Measurements from ENCODE around the gene MED13L.

Gene MED13L

GRCh38 chr12:116277467-116278278 is at the start of gene MED13L:
MED13L (minus strand) TSS chr12:116277693; CDS start chr12:116277131, 562 bp downstream.
- DNase-seq (ENCODE audit: low read depth in 2 of 2): peak; percentile 81 to 85

GRCh38 chr12:116325336-116325664 is 47.8 kb upstream of the MED13L start:
- no peak for DNase-seq (ENCODE audit: low read depth in 2 of 2)

- DNase-seq (ENCODE audit: low read depth in 2 of 2): no peak
These were observed 47.3 kb upstream of the MED13L start for GRCh38 chr12:116324654-116325335.

GRCh38 chr12:116323406-116324386 is 46.2 kb upstream of the MED13L start:
- no peak for DNase-seq (ENCODE audit: low read depth in 2 of 2)

- no peak for DNase-seq (ENCODE audit: low read depth in 2 of 2)
These were observed 44.4 kb upstream of the MED13L start for GRCh38 chr12:116321913-116322312.

- DNase-seq (ENCODE audit: low read depth in 2 of 2): no peak
These were observed 43.3 kb upstream of the MED13L start for GRCh38 chr12:116320791-116321217.

- DNase-seq (ENCODE audit: low read depth in 2 of 2): peak; percentile 9 to 11
These were observed 42.6 kb upstream of the MED13L start for GRCh38 chr12:116319898-116320621.

GRCh38 chr12:116319233-116319897 is 41.9 kb upstream of the MED13L start:
- no peak for DNase-seq (ENCODE audit: low read depth in 2 of 2)

GRCh38 chr12:116318576-116319232 is 41.2 kb upstream of the MED13L start:
- no peak for DNase-seq (ENCODE audit: low read depth in 2 of 2)

GRCh38 chr12:116317986-116318575 is 40.6 kb upstream of the MED13L start:
- DNase-seq (ENCODE audit: low read depth in 2 of 2): no peak

- no peak for DNase-seq (ENCODE audit: low read depth in 2 of 2)
These were observed 39.6 kb upstream of the MED13L start for GRCh38 chr12:116317139-116317538.

- DNase-seq (ENCODE audit: low read depth in 2 of 2): no peak
These were observed 37.0 kb upstream of the MED13L start for GRCh38 chr12:116314477-116314876.

- no peak for DNase-seq (ENCODE audit: low read depth in 2 of 2)
These were observed 35.9 kb upstream of the MED13L start for GRCh38 chr12:116313194-116313927.

GRCh38 chr12:116310082-116310481 is 32.6 kb upstream of the MED13L start:
- no peak for DNase-seq (ENCODE audit: low read depth in 2 of 2)

- no peak for DNase-seq (ENCODE audit: low read depth in 2 of 2)
These were observed 31.9 kb upstream of the MED13L start for GRCh38 chr12:116309343-116309742.

GRCh38 chr12:116308647-116309046 is 31.2 kb upstream of the MED13L start:
- no peak for DNase-seq (ENCODE audit: low read depth in 2 of 2)

GRCh38 chr12:116306968-116307367 is 29.5 kb upstream of the MED13L start:
- no peak for DNase-seq (ENCODE audit: low read depth in 2 of 2)

GRCh38 chr12:116306506-116306905 is 29.0 kb upstream of the MED13L start:
- DNase-seq (ENCODE audit: low read depth in 2 of 2): no peak

- no peak for DNase-seq (ENCODE audit: low read depth in 2 of 2)
These were observed 27.1 kb upstream of the MED13L start for GRCh38 chr12:116304621-116305020.

Data from stimulated activated CD4-positive, alpha-beta T cell treated with anti-CD3 and anti-CD28 coated beads, Interleukin-4, amount 100 ng/mL, for 48 hours (primary cell).